Keratinocyte (primary cell): Measurements from ENCODE around the gene TBC1D13.

Experiments used
- CTCF ChIP-seq, 3 experiments: IDR thresholded peaks in 1 of 3; conservative IDR thresholded peaks in 1 of 3; optimal IDR thresholded peaks in 1 of 3; 2 replicates in 2 of 3; 3 replicates in 1 of 3; pipeline versions ENCODE3 to v1.5.1; 2011; ENCODE audit warnings: low read length in 3 of 3, mild to moderate bottlenecking in 3 of 3, moderate library complexity in 2 of 3, control low read depth in 1 of 3, inconsistent platforms in 1 of 3; ENCODE audit not compliant: insufficient read depth in 2 of 3; ENCODE audit errors: extremely low read depth in 1 of 3
- EZH2 ChIP-seq: IDR thresholded peaks from one replicate; pipeline ENCODE4 v1.6.1; 2012; ENCODE audit warnings: inconsistent platforms, mild to moderate bottlenecking, low read length, moderate library complexity

GRCh38 chr9:128785427-128785826 is 1.6 kb upstream of the TBC1D13 start:
- no peak for TF ChIP-seq EZH2
- TF ChIP-seq CTCF (optimal IDR thresholded peaks at IDR 0.05 in 1 of 3, IDR thresholded peaks at IDR 0.05 in 1 of 3, conservative IDR thresholded peaks at IDR 0.05 in 1 of 3; ENCODE audit: extremely low read depth in 1 of 3, insufficient read depth in 2 of 3, low read length in 3 of 3): no peak
